Mammary epithelial cell (primary cell): ENCODE measurements around the gene ZNF853.

ENCODE experiments used
- EZH2 ChIP-seq: IDR thresholded peaks from 2 replicates; pipeline ENCODE4 v1.6.1; 2012; ENCODE audit warnings: low read length, inconsistent platforms, borderline replicate concordance
- TF ChIP-seq, protein P1 (sequence below), 2 donors: IDR thresholded peaks in 1 of 2; conservative IDR thresholded peaks in 1 of 2; 2 replicates each; pipeline ENCODE4 v1.5.1; 2011 to 2012; ENCODE audit warnings: inconsistent platforms in 2 of 2, low read length in 2 of 2, mild to moderate bottlenecking in 2 of 2, control low read depth in 1 of 2, low read depth in 1 of 2; ENCODE audit not compliant: insufficient read depth in 1 of 2; ENCODE audit errors: extremely low read depth in 1 of 2

GRCh38 chr7:6654113-6654841 lies 38.9 kb downstream of the ZNF853 start:
- TF ChIP-seq, protein P1, sequence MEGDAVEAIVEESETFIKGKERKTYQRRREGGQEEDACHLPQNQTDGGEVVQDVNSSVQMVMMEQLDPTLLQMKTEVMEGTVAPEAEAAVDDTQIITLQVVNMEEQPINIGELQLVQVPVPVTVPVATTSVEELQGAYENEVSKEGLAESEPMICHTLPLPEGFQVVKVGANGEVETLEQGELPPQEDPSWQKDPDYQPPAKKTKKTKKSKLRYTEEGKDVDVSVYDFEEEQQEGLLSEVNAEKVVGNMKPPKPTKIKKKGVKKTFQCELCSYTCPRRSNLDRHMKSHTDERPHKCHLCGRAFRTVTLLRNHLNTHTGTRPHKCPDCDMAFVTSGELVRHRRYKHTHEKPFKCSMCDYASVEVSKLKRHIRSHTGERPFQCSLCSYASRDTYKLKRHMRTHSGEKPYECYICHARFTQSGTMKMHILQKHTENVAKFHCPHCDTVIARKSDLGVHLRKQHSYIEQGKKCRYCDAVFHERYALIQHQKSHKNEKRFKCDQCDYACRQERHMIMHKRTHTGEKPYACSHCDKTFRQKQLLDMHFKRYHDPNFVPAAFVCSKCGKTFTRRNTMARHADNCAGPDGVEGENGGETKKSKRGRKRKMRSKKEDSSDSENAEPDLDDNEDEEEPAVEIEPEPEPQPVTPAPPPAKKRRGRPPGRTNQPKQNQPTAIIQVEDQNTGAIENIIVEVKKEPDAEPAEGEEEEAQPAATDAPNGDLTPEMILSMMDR (conservative IDR thresholded peaks at IDR 0.05 in 1 of 2, IDR thresholded peaks at IDR 0.05 in 1 of 2; ENCODE audit: extremely low read depth in 1 of 2, insufficient read depth in 1 of 2, low read depth in 1 of 2, low read length in 2 of 2): no peak
- TF ChIP-seq EZH2: no peak
